HG02943 (cell line): ENCODE results near the gene RSRP1.

Experiments used
- ATAC-seq: cut with Tn5 transposase; IDR thresholded peaks from one replicate; pipeline ENCODE4 v1.9.1; 2021; ENCODE audit warnings: mild to moderate bottlenecking, low read depth, moderate library complexity; ENCODE audit not compliant: unreplicated experiment

The RSRP1 gene

DNA sequence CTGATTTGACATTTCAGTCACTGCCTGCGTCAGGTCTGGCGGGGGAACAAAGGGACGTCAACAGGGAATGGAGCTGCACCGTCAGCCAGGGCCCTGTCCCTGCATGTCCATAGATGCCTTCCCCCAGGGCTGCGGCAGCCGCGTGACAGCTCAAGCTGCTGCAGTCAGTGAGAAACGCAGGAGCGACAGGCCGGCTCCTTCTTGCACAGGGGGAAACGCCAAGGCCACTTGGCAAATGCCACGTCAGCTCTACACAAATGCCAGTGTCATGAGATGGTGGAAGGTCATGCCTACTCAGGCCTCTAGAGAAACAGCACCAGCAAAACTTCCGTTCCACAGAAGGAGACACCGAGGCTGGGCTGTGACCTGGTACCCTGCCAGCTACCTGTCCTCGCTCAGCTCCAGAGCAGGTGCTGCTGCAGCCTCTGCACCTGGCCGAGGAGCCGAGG lies 52.7 kb downstream of the RSRP1 start:
- no peak for ATAC-seq

DNA sequence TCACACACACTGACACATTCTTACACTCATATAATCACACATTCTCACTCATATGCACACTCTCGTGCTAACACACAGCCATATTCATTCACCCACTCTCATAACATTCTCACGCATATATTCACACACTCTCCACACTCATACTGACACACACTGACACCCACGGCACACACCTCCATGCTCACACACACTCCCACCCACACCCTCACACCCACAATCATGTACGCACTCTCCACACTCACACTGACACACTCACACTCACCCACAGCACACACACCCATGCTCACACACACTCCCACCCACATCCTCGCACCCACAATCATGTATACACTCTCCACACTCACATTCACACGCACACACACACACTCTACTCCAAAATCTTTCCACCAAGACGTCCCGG lies 53.2 kb downstream of the RSRP1 start:
- no peak for ATAC-seq

DNA sequence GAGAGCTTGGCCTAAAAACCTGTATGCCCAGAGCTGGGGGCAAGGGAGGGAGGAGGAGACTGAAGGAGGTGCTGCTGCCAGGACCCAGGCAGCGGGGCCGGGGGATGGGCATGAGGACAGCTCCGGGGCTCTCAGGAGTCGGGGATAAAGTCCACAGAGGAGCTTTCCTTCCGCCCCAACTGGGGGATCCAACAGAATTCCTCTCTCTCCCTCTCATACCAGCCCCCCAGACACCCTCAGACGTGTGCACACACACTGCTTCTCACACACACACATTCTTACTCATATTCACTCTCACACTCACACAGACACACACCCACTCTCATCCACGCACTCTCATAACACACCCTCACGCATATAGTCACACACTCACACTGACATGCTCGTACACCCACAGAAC lies 54.0 kb downstream of the RSRP1 start:
- no peak for ATAC-seq
